RPMI8226 (cell line): ENCODE measurements around the gene PIEZO2.
A peak's percentile ranks its signal among the peaks of the same experiment; 100 is the strongest.
"Not testable (repeated sequence)": the region's sequence is repeated elsewhere in the genome, so short reads cannot be mapped to it uniquely, and the experiment has no call there.

Experiments used
- DNase-seq: peaks from one replicate; pipeline ENCODE4 v3.0.0-alpha.2; 2015

Gene PIEZO2

GRCh38 chr18:10923551-10924070, 225.8 kb downstream of the PIEZO2 start:
- no peak for DNase-seq

DNA sequence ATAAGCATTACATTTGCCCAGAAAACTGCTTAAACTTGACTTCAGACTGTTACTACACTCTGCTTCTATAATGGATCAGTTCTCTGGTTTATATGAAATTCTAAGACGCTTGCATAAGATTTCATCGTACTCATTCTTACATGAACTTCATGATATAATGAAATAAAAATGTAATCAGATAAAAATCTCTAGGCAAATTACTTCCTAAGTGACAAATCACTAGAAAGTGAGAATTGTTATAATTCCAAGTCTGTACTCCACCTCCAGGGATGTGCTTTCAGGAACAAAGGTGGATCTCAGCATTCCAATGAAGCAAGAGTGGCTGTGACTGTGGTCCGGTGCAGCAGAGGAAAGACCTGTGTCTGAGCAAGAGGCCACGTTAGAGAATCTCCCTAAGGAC, 226.2 kb downstream of the PIEZO2 start:
- DNase-seq = no peak

GRCh38 chr18:10922712-10923111, 226.7 kb downstream of the PIEZO2 start:
- not testable (repeated sequence) for DNase-seq

DNA sequence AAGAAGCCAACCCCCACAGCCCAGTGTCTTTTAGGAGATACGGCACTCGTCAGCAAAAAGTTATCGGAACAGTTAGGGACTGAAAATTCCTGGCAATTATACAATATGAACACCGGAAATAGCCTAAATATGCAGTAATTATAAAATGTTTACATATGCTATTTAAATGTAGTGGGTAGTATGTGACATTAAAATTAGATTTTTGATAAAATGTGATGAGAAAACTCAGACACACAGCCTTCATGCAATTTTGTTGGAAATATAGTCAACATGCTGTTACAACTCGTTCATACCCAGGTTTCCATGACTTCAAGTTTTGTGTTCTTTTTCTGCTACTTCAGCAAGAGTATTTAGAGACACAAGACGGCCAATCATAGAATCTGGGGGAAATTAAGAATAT, 229.1 kb downstream of the PIEZO2 start:
- peak; percentile 39 for DNase-seq

DNA sequence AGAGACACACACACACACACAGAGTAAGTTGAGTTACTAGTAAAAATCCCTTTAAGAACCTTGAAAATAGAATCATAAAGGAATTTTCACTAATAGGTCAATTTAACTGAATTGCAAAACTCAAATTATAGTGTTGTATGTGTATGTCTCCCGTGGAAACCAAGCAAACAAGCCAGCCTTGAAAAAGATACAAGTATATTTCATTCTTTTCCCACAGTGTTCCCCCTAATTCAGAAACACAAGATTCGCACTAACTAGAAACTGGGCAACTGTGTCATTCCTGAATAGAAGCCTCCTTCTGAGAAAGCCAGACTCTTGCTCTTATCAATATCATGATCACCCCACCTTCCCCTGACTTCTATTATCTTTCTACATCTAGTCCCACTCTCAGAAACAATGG, 229.5 kb downstream of the PIEZO2 start:
- DNase-seq = no peak

DNA sequence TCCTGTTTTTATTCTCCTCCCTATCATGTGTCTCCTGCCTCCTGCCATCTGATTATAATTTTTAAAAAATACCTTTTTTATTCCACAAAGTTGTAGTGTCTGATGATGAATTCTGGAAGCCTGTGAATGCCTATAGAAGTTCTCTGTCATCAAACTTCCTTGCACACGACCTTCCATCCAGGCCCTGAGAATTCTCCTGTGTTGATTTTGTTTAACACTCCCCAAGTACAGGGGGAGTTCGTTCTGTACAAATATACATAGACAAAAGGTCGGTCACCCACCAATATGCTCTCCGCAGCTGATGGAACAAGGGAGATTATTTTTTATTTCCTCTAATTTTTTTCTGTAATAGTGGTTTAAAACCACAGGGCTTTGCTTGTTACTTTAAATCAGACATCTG, 232.5 kb downstream of the PIEZO2 start:
- no peak for DNase-seq

GRCh38 chr18:10916387-10916786, 233.0 kb downstream of the PIEZO2 start:
- no peak for DNase-seq

GRCh38 chr18:10915748-10916147, 233.6 kb downstream of the PIEZO2 start:
- not testable (repeated sequence) for DNase-seq

DNA sequence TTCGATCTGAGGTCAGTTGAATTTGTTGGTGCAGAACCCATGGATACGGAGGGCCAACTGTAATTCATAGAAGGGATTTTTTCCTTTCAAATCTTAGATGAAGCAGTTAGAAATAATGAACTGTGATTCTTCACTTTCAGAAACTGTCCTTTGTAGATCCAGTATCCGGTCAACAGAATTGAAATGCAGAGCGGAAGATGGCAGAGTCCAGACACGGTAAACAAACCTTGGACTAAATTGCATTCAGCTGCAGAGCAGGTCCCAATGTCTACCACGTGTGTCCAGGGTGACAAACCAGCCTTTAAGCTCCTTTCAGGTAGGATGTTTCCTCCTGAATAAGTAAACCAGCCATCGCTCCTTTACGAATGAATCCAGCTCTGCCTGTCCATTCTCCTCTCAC, 234.8 kb downstream of the PIEZO2 start:
- not testable (repeated sequence) for DNase-seq

DNA sequence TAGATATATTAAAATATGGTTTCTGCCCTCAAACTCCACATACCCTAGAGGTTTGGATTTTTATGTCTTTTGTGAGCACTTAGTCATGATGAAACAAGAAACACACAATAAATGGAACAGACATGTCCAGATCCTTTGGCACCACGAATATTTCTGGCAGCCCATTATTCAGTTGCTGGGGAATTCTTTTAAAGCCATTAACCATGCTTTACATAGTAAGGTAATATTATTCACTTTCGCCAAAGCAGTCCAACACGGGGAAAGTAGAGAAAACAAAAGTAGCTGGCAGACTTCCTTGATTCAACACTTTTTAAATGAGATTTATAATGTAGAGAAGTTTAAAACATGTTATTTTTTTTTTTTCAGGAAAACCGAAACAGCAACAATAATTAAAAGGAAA, 235.4 kb downstream of the PIEZO2 start:
- DNase-seq = no peak

DNA sequence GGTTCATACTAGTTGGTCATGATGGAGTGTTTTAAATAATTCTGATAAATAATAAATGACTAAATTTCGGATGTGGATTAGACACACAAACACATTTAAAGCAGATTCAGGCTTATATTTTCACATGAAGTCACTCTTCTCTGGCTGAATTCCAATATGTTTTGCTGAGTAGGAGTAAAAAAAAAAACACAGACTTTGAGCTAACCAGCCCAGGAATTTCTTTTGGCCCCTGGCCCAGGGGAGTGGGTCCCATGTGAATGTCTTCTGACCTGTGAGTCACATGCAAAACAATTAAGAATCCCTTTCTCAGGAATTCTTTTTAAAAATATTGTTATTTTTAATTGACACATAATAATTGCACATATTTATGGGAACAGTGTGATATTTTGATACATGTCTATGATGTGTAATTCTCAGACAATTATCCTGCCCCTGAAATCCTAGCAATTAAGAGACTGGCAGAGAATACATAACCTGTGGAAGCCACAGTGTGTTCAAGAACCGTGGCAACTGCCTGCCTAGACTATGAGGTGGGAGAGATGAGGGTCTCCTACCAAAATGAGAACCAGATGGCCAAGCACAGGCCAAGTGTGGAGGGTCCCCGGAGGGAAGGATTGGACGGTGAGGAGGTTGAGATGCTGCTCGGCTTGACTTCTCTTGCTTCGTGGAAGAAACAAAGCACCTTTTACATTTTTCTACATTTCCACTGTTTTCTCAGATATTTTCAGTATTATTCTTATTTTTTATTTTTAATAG, 236.4 kb downstream of the PIEZO2 start:
- peak; percentile 53 for DNase-seq

DNA sequence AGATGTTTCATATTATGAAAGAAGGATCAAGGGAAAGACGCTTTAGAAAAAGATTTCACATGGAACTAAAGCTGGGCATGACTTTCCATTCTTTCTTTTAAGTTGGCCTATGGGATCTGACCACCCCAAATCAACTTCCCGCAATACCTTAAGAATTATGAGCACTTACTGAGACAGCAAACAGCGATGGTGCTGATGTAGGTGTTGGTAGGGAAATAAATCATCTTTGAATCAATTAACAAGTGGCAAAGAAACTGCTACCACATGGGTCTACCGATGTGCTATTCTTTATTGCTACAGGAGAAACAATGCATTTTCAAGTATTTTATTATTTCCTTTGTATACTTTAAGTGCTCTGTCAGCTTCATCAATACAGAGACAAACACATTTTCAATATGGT, 239.6 kb downstream of the PIEZO2 start:
- DNase-seq = no peak

- DNase-seq = no peak
Observed at GRCh38 chr18:10908760-10909159, 240.6 kb downstream of the PIEZO2 start.

DNA sequence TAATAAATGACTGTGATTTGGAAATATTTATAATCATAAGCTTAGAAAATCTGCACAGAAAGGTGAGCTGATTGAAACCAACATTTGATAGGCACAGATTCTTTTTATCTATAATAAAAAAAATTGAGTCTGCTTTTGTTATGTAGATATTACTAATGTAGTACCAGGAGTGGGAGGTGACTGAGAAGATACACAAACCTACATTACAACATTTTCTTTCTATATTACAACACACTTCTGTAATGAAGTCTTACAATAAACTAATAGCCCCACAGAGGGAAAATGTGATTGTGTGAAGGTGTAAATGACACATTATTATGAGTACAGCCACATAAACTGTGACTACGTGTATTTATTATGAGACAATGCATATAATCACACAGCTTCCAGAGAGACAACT, 241.6 kb downstream of the PIEZO2 start:
- DNase-seq = no peak

- no peak for DNase-seq
Observed at GRCh38 chr18:10901329-10901728, 248.0 kb downstream of the PIEZO2 start.

GRCh38 chr18:10900435-10900834, 248.9 kb downstream of the PIEZO2 start:
- no peak for DNase-seq

DNA sequence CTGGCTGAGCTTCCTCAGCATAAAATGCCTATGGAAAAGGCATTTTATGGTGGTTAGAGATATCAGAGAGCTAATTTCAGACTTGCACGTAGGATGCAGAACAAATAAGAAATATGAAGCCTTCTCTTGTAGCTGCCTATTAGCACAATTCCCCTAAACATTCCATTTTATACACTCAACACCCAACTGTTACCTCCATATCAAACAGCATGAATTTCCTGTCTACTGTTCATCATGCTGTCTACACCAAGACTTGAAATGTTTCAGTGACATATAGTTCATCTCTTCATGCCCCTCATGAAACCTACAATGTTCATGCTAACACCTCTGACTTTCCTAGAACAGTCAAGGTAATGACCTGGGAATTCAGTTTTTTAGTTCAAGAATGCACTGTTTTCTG, 249.9 kb downstream of the PIEZO2 start:
- DNase-seq = no peak

DNA sequence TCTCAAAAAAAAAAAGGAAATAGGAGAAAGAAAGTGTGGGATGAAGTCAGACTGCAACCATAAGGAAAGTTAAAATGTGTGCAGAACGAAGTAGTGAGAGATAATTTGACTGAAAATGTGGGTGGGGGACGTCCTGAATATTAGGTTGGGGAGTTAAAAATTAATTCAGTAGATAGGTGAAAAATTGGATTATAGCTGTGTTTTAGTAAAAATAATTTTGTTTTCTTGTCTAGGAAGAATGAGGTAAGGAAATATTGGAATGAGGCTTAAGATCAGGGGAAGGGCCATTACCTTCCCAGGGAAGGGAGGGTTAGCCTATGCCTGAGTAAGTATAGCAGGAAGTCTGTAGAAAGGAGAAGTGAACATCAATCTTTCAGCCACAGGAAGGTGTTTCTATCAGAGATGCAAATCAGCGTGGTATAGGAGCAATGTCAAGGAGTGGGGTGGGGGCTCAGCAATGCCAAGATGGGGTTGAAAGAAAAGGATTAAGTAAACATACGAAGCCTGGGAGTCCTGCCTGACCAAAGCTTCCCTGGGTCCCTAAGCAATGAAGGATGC, 250.9 kb downstream of the PIEZO2 start:
- no peak for DNase-seq

DNA sequence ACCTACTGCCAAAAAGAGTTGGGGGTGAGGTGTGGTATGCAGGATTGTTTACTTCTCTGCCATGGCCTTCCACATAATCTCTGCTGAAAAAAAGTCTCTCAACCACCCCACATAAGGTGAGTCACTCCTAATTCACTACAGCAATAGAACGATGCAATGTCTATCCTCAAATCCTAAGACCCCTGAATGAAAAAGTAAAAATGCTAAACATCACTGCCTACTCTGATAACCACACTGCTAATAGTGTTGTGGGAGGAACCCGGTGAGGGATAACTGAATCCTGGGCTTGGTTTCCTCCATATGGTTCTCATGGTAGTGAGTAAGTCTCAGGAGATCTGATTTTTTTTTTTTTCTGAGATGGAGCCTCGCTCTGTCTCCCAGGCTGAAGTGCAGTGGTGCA, 252.5 kb downstream of the PIEZO2 start:
- DNase-seq = no peak

- no peak for DNase-seq
Observed at GRCh38 chr18:10895976-10896375, 253.4 kb downstream of the PIEZO2 start.

GRCh38 chr18:10894501-10894900, 254.9 kb downstream of the PIEZO2 start:
- no peak for DNase-seq

- DNase-seq = peak; percentile 59
Observed at GRCh38 chr18:10893761-10894160, 255.6 kb downstream of the PIEZO2 start.

- no peak for DNase-seq
Observed at GRCh38 chr18:10893196-10893595, 256.2 kb downstream of the PIEZO2 start.

GRCh38 chr18:10892786-10893185, 256.6 kb downstream of the PIEZO2 start:
- DNase-seq = no peak

- DNase-seq = no peak
Observed at GRCh38 chr18:10890022-10890421, 259.3 kb downstream of the PIEZO2 start.
